Fibroblast of skin of right quadriceps (primary cell): ENCODE measurements around the gene VPS18.
A peak's percentile ranks its signal among the peaks of the same experiment; 100 is the strongest.

ENCODE experiments used
- DNase-seq: peaks from one replicate; pipeline ENCODE4 v3.0.0-alpha.2; 2013

VPS18 gene

GRCh38 chr15:40938536-40938870 is 44.3 kb downstream of the VPS18 start:
- DNase-seq, result no peak

DNA sequence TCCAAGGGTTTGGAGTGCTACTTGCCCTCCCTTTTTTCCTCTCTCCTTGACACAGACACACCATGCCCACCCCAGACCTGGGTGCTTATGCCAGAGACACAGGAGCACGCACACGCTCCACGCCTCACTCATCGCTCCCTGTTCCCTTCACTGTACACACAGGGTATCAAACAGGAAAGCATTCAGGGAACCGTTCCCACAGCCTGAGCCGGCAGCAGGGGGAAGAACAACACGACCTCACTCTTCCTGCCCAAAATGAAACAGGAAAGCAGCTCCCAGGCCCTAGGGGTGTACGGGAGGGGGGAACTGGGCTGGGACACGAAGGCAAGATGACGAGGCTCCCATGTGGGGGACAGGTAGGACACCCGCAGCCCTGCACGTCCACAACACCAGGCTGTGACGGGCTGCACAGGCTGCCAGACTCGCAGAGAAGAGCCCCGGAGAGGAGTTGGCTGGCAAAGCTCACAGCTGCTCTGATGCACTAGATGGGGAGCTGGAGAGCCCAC is 46.1 kb downstream of the VPS18 start:
- no peak for DNase-seq

DNA sequence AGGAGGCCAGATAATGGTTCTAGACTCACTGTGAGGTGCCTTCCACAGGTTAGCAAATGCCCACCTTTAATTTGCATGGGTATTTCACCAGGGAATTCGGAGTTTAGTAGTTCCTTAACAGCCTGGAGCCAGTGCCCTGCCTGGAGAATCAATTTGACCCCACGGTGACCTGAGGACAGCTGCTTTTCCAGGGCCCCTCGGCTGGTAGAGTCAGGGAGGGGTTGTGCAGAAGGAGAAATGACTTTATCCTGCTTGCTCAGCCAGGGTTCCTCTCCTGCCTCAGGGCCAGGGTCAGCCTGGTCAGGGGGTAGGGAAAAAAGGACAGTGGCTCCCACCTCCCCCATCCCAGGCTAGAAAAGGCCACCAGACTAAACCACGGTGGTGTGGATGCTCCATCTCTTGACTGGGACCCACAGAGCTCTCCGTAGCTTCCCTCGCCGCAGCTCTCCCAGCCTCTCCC is 46.8 kb downstream of the VPS18 start:
- no peak for DNase-seq

DNA sequence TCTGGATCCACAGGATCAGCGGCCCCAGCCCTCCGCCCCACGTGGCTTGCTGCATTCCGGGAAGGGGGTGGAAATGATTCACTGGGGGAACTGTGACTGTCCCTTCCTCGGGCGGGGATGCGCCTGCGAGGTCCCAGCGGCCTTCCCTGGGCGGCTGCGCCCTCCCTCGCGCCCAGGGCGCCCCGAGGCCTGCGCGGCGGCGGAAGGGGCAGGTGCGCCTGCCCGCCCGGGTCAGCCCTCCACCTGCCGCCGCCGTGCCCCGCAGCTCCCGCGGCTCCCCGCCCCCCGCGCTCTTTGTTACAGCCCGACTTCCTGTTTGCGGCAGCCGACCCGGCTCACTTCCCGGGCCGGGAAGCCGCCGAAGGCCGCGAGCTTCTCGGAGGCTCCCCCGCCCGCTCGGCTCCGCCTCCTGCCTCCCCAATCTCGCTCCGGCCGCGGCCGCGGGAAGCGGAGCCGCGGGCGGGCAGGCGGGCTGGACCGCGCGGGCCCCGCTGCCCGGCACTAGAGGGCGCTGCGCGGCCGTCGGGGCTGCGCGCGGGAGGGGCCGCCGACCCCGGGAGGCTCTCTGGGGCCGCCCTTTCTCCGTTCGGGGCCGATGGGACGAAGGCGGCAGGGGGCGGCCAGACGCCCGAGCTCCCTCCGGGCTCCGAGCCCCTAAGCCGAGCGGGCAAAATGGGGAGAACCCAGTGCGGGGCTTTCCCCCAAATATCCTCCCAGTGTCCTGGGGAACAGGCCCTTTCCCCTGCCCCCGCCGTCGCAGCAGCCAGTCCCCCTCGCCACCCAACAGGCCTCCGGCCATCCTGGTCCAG is 47.5 kb downstream of the VPS18 start:
- DNase-seq, result peak; percentile 82

DNA sequence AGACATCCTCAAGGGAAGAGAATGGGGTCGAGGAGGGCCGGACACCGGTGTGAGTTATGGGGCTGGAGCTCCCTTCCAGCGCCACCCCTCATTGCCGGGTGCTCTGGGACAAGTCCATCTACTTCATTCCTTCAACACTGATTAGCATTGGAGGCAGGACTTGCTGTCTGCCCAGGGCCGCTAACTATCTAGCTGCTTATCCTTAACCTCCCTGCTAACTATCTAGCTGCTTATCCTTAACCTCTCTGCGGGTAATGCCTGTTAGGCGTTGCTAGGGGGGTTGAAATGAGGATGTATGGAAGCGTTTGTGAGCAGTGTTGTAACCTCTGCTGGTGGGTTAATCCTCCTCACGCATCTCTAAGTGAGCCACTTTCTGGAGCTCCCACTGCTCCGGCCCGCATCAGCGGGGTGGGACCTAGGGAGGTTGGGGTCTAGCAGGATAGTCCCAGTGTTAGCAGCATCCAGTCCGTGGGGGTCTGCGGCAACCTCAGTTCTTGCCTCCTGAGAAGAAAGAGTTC is 48.1 kb downstream of the VPS18 start:
- DNase-seq, result peak; percentile 19

DNA sequence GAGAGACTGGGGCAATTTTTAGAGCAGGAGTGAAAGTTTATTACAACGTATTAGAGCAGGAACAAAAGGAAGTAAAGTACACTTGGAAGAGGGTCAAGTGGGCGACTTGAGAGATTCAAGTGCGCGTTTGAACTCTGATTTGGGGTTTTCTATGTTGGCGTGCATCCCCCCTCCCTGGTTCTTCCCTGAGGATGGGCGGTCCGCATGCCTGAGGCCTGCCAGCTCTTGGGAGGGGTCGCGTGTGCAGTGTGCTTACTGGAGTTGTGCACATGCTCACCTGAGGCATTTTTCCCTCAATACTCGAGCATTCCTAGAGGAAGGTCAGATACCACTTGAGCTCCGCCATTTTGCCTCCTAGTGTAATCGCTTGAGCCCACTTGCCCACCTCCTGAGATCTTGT is 48.6 kb downstream of the VPS18 start:
- DNase-seq, result no peak

DNA sequence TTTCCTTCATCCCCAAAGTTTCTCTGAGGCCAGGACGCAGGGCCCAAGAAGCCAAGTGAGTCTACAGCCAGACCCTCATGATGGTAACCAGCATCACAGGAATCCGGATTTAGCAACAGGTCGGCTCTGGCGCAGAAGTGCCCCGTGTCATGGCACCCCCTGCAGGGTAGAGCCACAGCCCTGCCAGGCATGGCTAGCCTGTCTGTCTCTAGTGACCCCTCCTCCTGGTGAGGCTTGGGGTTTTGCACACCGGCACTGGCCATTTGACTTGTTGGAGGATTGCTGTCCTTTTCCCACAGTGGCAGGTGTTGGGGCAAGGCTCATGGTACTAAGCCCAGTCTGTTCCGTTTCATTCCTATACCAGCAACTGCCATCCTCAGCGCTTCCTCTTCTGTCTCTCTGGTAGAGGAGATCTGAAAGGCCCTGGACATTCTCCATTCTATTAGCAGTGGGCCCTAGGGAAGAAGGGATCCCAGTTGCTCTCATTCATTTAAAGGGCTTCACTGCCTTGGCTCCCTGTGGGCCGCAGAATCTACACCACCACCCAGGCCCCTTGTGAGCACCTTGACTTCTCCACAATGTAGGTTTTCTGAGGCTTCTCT is 49.6 kb downstream of the VPS18 start:
- DNase-seq, result no peak

- no peak for DNase-seq
Observed at GRCh38 chr15:40944510-40945296, 50.5 kb downstream of the VPS18 start.

GRCh38 chr15:40948706-40949473 is 54.6 kb downstream of the VPS18 start:
- no peak for DNase-seq

- DNase-seq, result no peak
Observed at GRCh38 chr15:40949756-40950207, 55.5 kb downstream of the VPS18 start.

- no peak for DNase-seq
Observed at GRCh38 chr15:40951764-40952163, 57.5 kb downstream of the VPS18 start.

- DNase-seq, result no peak
Observed at GRCh38 chr15:40952301-40952900, 58.2 kb downstream of the VPS18 start.

- peak; percentile 99 for DNase-seq
Observed at GRCh38 chr15:40952901-40953712, 58.9 kb downstream of the VPS18 start, which contains the start of gene CHAC1. Gene CHAC1 (plus strand): TSS chr15:40953471. CDS start chr15:40953584, 113 bp downstream.
